PC-9 (cell line): Measurements from ENCODE around the gene PRIM2.

Source experiments
- CTCF ChIP-seq: fragments of 200-600 bp; sonication (generic); conservative IDR thresholded peaks from 2 replicates; pipeline ENCODE4 v1.6.1; 2017; ENCODE audit warnings: mixed run types, antibody characterized with exemption, mild to moderate bottlenecking, moderate library complexity
- EZH2 ChIP-seq: fragments of 200-600 bp; sonication (generic); IDR thresholded peaks from 2 replicates; pipeline ENCODE4 v1.8.0; 2017; ENCODE audit warnings: antibody characterized with exemption, low read depth

GRCh38 chr6:57297505-57297904, 19.9 kb upstream of the PRIM2 start:
- TF ChIP-seq CTCF, result no peak
- no peak for TF ChIP-seq EZH2
